HG03457 (cell line): ENCODE data around the gene MOV10L1.
"Not testable (repeated sequence)": the region's sequence is repeated elsewhere in the genome, so short reads cannot be mapped to it uniquely, and the experiment has no call there.

ENCODE experiments used
- ATAC-seq: cut with Tn5 transposase; IDR thresholded peaks from one replicate; pipeline ENCODE4 v1.9.1; 2021; ENCODE audit warnings: moderate number of reproducible peaks; ENCODE audit not compliant: unreplicated experiment

Gene MOV10L1

DNA sequence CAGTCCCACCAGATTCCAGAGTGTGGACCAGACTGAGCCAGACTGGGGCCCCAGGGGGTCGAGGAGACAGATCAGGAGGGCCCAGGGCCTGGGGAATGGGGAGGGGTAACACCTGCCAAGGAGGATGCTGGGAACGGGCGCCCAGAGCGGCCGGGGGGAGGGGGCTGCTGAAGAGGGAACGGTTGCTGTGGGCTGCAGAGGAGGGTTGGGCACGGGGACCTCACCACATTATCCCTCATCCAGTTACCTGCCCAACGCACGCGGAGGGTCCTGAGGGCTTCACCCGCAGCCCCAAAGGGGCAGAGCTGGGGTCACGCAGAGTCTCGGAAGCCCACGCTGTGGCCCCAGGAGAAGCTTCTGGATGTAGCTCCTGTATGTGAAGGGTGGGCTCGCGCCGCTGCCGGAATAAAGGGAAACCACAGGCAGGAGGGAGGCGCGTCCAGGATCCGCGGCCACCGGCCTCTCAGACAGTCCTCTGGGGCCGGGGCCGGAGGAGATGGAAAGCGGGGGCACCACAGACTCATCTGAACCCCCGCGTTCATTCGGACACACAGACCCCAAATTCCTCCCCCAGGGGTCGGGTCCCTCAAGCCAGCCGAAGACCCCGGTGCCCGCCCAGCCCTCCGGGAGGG, 110.1 kb downstream of the MOV10L1 start:
- no peak for ATAC-seq

DNA sequence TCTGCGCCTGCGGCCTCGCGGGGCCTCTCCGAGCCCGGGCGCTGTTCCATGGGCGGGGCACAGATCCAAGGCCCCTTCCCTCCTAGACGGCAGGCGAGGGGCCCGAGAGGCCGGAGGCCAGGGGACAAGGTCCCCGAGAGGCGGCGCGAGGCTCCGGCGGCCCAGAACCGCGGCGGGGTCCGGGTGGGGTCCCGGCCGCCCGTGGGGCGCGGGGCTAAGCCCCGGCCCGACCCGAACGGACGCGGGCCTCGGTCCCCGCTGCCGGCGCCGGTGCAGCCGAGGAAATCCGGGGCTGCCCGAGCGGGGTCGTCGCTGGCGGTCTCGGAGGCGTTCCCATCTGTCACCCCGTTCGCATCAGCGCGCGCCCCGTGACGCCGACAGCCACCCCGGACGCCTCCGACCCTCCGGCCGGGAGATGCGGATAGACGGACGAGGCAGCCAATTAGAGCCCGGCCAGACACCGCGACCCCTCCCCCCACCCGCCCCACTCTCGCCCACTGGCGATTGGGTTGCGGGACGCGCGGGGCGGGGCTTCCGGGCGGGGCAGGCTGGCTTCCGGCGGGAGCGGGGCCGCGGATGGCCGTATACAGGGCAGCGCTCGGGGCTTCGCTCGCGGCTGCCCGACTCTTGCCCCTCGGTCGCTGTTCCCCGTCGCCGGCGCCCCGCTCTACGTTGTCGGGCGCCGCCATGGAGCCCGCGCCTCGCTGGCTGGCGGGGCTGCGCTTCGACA, 110.8 kb downstream of the MOV10L1 start, which contains the start of gene SELENOO:
TSS of gene SELENOO (plus strand) at position 551 of the 730 bp plus-strand sequence. CDS start at position 577, 26 bp downstream.
- no peak for ATAC-seq

DNA sequence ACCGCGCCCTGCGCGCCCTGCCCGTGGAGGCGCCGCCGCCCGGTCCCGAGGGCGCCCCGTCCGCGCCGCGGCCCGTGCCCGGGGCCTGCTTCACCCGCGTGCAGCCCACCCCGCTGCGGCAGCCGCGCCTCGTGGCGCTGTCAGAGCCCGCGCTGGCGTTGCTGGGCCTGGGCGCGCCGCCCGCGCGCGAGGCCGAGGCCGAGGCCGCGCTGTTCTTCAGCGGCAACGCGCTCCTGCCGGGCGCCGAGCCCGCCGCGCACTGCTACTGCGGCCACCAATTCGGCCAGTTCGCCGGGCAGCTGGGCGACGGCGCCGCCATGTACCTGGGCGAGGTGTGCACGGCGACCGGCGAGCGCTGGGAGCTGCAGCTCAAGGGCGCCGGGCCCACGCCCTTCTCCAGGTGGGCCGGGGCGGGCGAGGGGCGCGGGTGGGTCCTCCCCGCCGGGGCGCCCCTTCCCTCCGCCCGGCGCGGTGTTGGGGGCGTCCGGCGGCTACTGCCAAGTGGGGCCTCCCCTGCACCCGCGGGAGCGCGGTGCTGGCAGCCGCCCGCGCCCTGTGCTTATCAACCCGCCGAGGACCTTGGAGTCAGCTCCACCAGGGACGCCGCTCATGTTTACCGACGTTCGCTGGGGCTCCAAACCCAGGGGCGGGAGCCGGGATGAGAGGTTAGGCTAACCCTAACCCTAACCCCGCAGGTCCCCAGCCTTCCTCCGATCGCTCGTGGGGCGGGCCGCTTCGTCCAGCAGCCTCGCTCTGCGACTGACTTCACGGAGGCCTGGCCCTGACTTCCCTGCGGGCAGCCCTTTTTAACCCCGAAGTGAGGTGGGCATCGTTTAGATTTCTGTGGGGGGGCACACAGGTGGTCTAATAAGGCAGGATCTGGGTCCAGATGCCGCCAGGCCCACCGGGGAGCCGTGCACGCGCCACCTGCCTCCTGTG, 111.7 kb downstream of the MOV10L1 start:
- no peak for ATAC-seq

DNA sequence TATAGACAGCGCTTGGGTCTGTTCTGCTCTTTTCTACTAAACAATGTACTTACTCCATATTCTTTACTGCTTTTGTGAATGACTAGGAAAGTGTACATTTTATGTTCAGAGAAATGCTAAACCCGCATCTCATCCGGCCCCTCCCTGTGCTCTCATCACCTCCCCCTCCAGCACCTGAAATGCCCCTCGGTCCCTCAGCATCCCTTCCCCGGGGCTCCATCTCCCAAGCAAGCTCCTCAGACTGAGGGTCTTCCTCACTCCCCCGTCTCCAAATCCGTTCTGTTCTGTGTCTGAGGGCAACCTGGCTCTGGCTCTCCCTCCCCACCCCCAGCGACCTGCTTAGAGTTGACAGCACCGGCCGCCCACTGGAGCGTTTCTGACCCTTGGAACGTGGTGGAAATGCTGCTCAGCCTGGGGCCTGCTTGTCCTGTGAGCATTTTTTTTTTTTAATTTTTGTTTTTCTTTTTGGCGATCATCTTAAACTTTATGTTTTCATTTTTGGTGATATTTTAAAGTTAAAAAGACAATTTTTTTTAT, 112.4 kb downstream of the MOV10L1 start:
- ATAC-seq = no peak

DNA sequence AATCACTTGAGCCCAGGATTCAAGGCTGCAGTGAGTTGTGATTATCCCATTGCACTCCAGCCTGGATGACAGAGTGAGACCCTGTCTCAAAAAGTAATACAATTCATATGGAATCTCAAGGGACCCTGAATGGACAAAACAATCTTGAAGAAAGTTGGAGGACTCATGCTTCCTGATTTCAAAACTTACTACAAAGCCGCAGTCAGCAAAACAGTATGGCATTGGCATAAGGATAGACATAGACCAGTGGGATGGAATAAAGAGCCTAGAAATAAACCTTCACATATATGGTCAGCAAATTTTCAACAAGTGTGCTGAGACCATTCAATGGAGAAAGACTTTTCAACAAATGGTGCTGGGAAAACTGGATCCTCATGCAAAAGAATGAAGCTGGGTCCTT, 113.5 kb downstream of the MOV10L1 start:
- no peak for ATAC-seq

DNA sequence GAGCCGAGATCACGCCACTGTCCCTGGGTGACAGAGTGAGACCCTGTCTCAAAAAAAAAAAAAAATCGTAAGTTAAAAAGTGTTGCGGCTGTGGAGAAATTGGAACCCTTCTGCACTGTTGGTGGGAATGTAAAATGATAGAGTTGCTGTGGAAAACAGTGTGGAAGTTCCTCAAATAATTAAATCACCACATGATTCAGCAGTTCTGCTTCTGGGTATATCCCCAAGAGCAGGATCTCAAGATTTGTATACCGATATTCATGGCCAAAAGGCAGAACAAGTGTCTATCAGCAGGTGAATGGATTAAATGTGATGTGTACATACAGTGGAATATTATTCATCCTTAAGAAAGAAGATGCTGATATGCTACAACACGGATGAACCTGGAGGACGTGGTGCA, 114.8 kb downstream of the MOV10L1 start:
- no peak for ATAC-seq

DNA sequence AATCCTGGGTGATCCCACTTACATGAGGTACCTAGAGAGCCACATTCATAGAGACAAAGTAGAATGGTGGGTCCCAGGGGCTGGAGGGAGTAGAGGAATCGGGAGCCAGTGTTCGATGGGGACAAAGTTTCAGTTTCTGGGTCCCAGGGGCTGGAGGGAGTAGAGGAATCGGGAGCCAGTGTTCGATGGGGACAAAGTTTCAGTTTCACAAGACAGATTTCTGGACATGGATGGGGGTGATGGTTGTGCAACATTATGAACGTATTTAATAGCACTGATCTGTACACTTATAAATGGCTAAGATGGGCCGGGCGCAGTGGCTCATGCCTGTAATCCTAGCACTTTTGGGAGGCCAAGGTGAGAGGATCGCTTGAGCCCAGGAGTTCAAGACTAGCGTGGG, 115.2 kb downstream of the MOV10L1 start:
- ATAC-seq = not testable (repeated sequence)

DNA sequence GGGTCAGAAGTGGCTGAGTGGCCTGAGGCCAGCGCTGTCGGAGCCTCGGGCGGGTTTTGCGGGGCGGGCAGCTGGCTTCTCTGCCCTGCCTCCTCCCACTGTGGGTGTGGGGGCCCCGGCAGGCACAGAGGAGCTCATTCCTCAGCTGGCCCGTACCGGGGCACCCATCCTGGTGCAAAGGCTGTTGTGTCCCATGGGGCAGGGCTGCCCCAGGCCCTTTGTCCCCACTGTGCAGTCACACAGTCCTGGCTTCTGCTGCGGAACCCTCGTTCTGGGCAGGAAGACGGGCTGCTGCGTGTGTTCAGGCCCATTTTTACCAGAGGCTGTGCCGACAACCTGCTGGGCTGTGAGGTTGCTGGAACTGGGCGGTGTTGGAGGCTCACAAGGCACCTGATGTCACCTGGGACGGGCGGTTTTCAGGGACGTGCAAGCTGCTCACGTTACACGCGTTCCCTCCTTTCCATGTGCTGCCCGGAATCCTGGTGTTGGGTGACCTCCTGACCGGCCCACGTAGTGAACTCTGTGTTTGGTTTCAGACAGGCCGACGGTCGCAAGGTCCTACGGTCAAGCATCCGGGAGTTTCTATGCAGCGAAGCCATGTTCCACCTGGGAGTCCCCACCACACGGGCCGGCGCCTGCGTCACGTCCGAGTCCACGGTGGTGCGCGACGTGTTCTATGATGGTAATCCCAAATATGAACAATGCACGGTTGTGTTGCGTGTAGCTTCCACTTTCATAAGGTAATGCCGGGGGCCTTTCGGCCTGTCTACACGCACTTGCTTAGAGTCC, 116.2 kb downstream of the MOV10L1 start:
- no peak for ATAC-seq

DNA sequence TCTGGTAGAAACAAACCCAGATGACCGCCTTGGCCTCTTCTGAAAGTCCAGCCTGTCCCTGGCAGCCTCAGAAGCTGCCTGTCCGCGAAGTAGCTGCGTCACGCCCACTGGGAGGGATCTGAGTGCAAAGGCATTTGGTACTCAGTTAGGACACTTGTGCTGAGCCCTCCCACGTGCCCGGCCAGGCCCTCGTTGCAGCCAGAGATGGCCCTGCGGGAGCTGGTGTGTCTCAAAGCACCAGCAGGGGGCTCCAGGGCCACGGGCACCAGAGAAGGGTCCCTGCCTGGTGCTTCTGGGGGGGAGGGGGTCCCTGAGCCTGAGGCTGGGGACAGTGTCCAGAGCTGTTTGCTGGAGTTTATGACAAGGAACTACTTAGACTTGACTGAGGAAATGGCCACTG, 116.8 kb downstream of the MOV10L1 start:
- no peak for ATAC-seq

DNA sequence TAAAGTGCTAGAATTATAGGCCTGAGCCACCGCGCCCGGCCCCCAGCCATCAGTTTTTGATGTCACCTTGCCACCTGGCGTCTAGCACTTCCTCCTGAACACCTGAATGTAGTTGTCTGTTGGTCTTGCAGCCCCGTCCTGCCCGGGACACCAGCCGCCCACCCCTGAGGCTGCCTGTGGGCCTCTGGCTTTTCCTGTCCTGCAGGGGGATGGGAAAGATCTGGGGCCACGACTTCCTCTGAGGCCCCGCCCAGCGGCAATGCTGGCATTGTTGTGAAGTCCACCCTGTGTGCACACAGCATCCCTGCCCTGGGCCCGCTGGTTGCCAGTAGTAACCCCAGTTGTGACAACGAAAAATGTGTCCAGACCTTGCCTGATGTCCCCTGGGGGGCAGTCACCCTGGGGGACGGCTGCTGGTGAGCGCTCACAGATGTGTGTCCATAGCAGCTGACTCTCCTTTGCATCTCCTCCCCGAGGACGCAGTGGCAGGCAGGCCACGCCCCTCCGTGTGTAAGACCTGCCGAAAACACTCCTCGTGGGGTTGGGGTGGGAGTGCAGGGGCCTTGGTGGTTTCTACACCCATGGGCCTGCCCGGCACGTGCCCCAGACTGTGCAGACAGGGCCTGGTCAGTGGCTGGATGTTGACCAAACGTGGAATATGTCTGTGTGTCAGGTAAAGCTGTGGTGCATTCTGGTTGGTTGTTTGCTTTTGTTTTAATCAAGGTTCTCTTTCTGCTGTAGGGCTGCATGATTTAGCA, 117.8 kb downstream of the MOV10L1 start:
- no peak for ATAC-seq

DNA sequence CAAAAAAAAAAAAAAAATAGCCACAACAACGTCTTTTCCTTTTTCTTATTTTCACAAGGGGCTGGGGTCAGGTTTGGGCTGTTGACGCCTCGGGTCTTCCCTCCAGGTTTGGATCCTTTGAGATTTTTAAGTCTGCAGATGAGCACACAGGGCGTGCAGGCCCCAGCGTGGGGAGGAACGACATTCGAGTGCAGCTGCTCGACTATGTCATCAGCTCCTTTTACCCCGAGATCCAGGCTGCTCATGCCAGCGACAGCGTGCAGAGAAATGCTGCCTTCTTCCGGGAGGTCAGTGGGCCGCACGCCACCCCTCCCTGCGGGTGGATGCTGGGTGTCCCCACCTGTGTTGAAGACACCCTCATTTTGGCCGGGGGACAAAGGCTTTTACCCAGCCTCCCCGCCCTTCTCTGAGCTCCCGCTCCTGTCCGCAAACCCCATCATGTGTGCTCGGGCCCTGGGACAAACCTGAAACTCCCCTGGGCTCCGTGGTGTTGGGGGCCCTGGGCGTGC, 118.7 kb downstream of the MOV10L1 start:
- ATAC-seq = no peak

DNA sequence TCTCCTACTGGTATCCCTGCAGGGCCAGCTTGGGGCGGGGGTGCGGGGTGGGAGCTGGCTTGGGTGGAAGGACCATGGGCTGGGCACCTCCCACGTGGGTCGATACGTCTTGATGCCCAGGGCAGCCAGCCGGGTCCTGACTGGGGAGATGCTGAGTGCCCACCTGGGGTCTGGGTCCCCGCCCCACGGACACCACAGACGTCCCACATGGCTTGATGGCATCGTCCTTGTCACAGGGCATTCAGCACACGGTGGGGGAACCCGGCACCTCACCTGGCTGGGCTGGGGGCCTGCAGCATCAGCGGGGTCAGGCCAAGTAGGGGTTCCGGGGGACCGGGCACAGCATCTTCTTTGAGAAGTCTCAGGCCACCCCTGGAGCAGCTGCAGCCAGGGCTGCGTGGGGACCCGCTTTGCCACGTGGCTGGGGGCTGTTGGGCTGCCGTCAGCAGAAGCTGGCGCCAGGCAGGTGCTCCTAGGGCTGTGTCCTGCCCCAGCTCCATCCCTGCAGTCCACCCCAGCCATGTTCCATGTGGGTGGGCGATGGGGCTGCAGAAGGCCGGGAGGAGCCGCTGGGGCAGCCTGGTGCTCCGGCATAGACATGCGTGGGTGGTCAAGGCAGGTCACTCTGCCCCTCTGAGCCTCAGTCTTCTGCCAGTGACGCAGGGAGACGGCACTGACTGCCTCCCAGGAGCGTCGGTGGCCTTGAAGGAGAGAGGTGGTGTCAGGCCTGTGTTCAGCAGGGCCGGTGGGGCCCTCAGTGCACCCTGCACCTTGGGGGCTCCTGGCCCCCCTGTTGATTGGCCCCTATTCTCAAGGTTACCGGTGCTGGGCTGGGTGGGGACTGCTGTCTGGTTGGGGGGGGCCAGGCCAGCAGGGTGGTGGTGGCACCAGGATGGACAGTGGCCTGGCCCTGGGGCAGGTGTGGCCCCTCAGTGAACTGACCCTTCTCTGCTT, 119.4 kb downstream of the MOV10L1 start:
- ATAC-seq = no peak

DNA sequence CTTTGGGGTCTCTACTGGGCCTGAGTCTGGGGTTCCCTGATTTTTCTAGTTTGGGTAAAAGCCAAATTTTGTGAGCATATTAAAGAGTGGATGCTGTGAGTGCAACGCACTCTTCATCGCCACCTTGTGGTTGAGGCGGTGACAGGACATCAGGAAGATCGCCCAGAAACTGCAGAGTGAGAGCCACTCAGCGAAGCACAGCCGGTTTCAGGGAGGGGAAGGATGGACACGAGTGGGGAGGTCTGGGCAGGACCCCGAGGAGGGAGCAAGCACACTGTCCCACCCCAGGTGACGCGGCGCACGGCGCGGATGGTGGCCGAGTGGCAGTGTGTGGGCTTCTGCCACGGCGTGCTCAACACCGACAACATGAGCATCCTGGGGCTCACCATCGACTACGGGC, 120.1 kb downstream of the MOV10L1 start:
- ATAC-seq = no peak

DNA sequence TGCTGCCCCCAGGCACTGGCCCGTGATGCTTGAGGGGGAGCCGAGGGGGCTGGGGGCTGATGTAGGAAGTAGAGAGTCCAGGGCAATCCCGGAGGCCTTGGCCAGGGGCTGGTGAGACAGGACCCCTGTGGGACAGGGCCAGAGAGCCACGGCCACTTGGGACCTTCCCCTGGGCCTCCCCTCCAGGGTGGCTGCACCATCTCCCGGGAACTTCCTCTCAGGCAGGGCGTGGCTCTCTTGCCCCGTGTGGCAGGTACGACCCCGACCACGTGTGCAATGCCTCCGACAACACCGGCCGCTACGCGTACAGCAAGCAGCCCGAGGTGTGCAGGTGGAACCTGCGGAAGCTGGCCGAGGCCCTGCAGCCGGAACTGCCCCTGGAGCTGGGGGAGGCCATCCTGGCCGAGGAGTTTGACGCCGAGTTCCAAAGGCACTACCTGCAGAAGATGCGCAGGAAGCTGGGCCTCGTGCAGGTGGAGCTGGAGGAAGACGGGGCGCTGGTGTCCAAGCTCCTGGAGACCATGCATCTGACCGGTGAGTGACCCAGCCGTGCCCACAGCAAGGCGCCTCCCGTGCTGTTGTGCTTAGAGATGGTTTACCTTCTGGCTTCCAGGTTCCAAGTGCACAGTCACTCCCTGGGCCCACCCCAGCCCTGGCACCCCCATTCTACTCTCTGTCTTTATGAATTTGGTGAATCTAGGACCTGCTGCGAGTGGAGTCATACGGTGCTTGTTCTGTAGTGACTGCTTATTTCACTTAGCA, 120.8 kb downstream of the MOV10L1 start:
- no peak for ATAC-seq

DNA sequence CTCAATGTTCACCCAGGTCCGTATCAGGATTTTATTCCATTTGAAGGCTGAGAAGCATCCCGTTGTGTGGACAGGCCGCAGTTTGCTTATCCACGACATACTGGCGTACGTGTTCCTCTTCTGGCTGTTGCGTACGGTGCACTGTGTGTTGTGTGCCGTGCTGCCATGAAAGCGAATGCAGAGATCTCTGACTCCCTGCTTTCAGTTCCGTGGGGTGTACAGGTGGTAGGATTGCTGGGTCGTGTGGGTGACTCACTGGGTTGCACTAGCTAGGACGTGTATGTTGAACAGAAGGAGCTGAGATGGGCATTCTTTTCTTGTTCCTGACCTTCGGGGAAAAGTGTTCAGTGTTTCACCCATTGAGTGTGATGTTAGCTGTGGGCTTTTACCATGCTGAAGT, 121.3 kb downstream of the MOV10L1 start:
- ATAC-seq = no peak
